GM10266 (cell line): Measurements from ENCODE around the gene TMEM88.

Experiments used
- DNase-seq: peaks from one replicate; pipeline ENCODE4 v3.0.0; 2012; ENCODE audit errors: extremely low spot score
- TF ChIP-seq, protein P1 (sequence below): IDR thresholded peaks from 2 replicates; pipeline ENCODE4 v1.5.1; 2012; ENCODE audit warnings: mild to moderate bottlenecking, low read depth; ENCODE audit not compliant: control insufficient read depth, insufficient read depth; ENCODE audit errors: missing control alignments

The TMEM88 gene

DNA sequence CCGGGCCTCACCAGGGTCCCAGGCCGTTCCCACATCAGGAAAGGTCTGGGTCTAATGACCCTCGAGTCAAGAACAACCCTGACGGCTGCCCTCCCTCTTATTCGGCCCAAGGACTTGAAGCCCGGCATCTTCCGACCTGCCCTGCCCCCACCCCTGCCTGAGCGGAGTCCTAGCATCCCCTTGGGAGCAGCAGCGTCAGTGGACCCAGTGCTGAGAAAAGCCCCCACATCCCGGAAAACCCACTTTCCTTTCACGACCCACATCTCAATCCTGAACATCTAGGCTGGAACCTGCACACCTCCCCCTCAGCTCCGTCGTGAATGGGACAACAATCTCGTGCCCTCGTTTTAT, 769 bp downstream of the TMEM88 start:
- TF ChIP-seq, protein P1, sequence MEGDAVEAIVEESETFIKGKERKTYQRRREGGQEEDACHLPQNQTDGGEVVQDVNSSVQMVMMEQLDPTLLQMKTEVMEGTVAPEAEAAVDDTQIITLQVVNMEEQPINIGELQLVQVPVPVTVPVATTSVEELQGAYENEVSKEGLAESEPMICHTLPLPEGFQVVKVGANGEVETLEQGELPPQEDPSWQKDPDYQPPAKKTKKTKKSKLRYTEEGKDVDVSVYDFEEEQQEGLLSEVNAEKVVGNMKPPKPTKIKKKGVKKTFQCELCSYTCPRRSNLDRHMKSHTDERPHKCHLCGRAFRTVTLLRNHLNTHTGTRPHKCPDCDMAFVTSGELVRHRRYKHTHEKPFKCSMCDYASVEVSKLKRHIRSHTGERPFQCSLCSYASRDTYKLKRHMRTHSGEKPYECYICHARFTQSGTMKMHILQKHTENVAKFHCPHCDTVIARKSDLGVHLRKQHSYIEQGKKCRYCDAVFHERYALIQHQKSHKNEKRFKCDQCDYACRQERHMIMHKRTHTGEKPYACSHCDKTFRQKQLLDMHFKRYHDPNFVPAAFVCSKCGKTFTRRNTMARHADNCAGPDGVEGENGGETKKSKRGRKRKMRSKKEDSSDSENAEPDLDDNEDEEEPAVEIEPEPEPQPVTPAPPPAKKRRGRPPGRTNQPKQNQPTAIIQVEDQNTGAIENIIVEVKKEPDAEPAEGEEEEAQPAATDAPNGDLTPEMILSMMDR, result no peak
- no peak for DNase-seq

DNA sequence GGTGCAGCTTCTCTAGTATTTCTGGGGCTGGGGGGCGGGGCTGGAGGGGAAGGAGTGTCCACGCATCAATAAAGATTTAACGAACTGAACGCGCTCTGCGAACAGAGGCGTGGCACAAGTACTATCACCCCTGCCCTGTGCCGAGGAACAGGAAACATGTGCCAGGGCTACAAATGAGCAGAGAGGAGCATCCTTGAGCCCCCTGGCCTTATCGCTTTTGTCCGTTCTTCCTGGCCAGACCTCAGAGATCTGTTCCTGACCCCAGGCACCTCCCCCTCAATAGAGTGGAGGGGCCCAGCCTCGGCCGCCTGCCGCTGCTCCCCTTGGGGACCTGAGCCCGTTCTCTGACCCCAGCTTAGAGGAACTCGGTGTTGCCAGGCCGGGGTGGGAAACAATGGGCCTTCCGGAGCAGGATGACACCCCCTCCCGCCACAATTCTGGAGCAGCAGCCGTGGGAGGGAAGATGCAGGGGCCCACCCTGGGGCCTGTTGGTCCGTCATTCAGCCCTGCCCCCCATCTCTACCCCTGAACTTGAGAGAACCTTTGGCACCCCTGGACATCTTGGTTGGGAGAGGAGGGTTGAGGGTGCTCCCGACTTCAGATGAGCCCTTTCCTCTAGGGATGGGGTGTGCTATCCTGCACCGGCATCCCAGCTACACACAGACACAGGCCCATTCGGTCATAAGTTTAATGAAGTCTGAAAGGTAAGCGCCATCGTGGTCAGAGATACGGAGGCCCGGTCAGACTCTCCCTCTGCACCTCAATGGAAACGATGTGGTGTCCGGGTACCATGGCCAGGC, 1.3 kb downstream of the TMEM88 start:
- DNase-seq, result peak; percentile 47
- TF ChIP-seq, protein P1, result no peak

DNA sequence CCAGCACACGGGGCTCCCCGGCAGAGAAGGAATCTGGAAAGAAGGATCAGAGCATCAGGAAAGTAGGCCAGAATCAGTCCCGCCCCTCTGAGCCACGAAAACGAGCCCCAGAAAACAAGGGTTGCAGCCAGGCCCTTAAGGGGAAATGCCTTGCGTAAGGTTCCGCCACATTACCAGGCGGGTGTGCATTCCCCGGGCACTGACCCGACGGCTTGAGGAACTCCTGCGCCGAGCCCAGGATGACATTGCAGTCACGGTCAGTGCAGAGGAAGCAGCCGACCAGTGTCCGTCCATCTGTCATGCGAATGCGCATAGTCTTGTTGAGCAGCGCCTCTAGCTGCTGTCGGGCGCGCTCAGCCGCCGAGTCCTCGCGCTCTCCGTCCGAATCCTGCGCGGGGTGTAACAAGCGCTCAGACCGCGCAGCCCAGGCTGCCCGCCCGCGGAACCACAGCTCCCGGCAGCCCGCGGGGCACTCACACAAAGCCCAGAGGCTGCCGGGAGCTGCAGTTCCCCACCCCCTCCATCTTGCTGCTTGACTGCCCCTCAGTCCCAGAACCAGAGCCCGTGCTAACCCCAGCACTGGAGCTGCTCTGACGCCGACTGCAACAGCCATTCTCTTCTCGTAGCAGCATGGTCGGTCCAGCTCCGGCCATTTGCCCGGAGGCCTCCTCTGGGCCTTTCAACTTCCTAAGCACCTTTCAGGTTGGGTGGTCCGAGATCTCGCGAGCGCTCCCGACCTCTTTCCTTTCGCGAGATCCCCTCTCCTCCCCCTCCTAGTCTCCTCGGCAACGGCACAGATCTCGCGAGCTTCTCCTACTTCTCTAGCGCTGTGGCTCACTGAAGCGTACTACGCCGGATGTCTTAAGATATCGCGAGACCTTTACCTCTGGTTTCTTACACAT, 2.2 kb downstream of the TMEM88 start, which contains the start of gene NAA38:
NAA38 (minus strand) TSS at position 749 of the 902 bp plus-strand sequence; CDS start at position 653, 96 bp downstream.
- peak; percentile 95 for DNase-seq
- TF ChIP-seq, protein P1, result peak; percentile 59

DNA sequence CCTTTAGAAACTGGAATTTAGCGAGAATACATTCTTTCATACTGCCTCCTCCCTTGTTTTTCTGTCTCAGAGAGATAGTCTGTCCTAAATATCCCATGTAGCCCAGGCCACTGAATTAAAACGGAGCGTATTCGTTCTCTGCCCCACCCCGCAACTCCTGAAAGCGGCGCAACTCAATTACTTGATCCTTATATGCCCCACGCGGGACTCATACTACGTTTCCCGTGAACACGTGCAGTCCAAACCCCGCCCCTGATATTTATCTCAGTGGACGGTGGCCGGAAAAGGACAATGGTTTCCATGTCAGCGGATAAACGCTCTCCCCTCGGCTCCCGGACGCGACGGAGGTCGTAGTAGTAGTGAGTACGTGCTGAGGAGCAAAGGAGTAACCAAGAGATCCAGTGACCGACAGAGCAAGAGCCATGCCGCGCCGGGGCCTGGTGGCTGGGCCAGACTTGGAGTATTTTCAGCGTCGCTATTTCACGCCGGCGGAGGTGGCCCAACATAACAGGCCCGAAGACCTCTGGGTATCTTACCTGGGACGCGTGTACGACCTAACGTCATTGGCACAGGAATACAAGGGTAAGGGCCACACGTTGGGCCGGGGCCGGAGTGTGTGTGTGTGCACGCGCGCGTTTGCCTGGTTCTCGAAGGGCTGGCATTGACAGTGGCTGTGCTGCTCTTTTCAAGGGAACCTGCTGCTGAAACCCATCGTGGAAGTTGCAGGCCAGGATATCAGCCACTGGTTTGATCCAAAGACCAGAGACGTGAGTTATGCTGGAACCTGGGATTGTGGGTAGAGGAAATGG, 3.1 kb downstream of the TMEM88 start, which contains the start of gene CYB5D1:
CYB5D1 (plus strand) TSS at position 291 of the 809 bp plus-strand sequence; CDS start at position 423, 132 bp downstream.
- DNase-seq, result peak; percentile 73
- TF ChIP-seq, protein P1, result no peak

DNA sequence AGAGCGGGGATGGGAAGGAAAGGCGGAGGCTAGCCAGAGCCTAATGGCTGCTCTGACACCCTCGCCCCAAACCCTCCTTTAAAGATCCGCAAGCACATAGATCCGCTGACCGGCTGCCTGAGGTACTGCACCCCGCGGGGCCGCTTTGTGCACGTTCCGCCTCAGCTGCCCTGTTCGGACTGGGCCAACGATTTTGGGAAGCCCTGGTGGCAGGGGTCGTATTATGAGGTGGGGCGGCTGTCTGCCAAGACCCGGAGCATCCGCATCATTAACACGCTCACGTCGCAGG, 3.6 kb downstream of the TMEM88 start:
- TF ChIP-seq, protein P1, result peak; percentile 33
- DNase-seq, result peak; percentile 11

DNA sequence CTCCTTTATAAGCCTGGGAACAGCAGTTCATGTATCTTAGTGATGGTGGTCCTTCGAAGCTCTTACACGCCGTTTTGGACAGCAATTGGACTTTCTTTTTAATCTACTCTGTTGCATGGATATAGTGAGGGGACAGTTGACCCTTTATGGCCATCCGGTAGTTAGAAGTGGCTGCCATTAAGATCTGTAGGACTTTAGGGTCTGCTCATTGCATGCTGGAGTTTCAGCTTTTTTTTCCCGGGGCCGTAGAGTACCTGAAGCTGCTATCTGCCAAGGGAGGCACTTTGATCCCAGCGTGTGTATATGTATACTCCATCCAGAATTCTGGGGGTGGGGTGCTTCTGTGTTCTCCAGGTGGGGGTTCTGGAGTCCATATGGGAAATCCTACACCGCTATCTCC, 4.2 kb downstream of the TMEM88 start:
- TF ChIP-seq, protein P1, result no peak
- DNase-seq, result no peak
